Duodenal mucosa (tissue), 2 donors: ENCODE measurements around the gene MICAL2.

Source experiments
- H3K27ac ChIP-seq: one replicate; pipeline ENCODE4 v1.7.0; 2013; ENCODE audit warnings: low read depth, low read length
- H3K27me3 ChIP-seq, 2 donors: one replicate each; pipeline ENCODE4 v1.7.0; 2013; ENCODE audit warnings: low read length in 2 of 2, control low read depth in 1 of 2; ENCODE audit not compliant: insufficient read depth in 2 of 2, control insufficient read depth in 1 of 2
- H3K36me3 ChIP-seq, 2 donors: one replicate each; pipeline ENCODE4 v1.7.0; 2013; ENCODE audit warnings: low read length in 2 of 2, control low read depth in 1 of 2; ENCODE audit not compliant: insufficient read depth in 2 of 2, control insufficient read depth in 1 of 2
- H3K4me1 ChIP-seq, 2 donors: one replicate each; pipeline ENCODE4 v1.7.0; 2013; ENCODE audit warnings: low read length in 2 of 2, control low read depth in 1 of 2; ENCODE audit not compliant: insufficient read depth in 2 of 2, control insufficient read depth in 1 of 2
- H3K4me3 ChIP-seq, 2 donors: one replicate each; pipeline ENCODE4 v1.7.0; 2013; ENCODE audit warnings: low read length in 2 of 2, low read depth in 1 of 2
- H3K9ac ChIP-seq, 2 donors: one replicate each; pipeline ENCODE4 v1.7.0; 2013; ENCODE audit warnings: low read length in 2 of 2, low read depth in 1 of 2
- H3K9me3 ChIP-seq, 2 donors: one replicate each; pipeline ENCODE4 v1.7.0; 2013; ENCODE audit warnings: low read length in 2 of 2, control low read depth in 1 of 2; ENCODE audit not compliant: control insufficient read depth in 1 of 2

The MICAL2 gene

GRCh38 chr11:12100429-12100828 lies 10.0 kb upstream of the MICAL2 start:
- Histone ChIP-seq H3K4me3 (no peak overlapping the region), H3K27me3 (no peaks in the 10 kb centered on the region), H3K36me3 (no peaks in the 10 kb centered on the region), H3K4me1 (peaks cover 5 to 21% of the 10 kb centered on the region in 2 donors), H3K9me3 (no peaks in the 10 kb centered on the region), H3K9ac (no peak overlapping the region), H3K27ac (no peak overlapping the region)

GRCh38 chr11:12100841-12101242 lies 9.5 kb upstream of the MICAL2 start:
- H3K9me3 ChIP-seq = no peaks in the 10 kb centered on the region
- H3K4me1 ChIP-seq = peaks cover under 1 to 17% of the 10 kb centered on the region in 2 donors
- no peak overlapping the region for H3K9ac ChIP-seq
- H3K27ac ChIP-seq = no peak overlapping the region
- H3K27me3 ChIP-seq = no peaks in the 10 kb centered on the region
- no peak overlapping the region for H3K4me3 ChIP-seq
- H3K36me3 ChIP-seq = no peaks in the 10 kb centered on the region

DNA sequence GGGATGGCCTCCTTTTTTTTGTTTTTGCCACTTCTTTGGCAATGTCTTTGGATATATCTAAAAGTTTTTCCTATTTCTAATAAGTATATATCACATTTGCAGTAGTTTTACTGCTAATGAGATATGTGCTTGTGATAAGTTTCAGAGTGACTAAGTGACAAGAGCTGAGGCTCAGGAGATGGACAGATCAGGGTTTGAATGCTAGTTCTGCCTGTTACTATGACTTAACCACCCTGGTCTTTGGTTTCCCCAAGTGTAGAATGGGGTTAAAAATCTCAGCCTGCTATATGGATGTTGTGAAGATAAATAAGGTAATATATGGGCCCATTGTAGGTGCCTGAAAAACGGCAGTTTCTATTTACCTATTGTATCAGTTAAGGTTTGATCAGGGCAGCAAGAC lies 9.1 kb upstream of the MICAL2 start:
- H3K9ac ChIP-seq = no peak overlapping the region
- H3K4me3 ChIP-seq = no peak overlapping the region
- H3K9me3 ChIP-seq = no peaks in the 10 kb centered on the region
- peaks cover 0 to 14% of the 10 kb centered on the region in 2 donors for H3K4me1 ChIP-seq
- H3K27ac ChIP-seq = no peak overlapping the region
- H3K27me3 ChIP-seq = no peaks in the 10 kb centered on the region
- no peaks in the 10 kb centered on the region for H3K36me3 ChIP-seq

DNA sequence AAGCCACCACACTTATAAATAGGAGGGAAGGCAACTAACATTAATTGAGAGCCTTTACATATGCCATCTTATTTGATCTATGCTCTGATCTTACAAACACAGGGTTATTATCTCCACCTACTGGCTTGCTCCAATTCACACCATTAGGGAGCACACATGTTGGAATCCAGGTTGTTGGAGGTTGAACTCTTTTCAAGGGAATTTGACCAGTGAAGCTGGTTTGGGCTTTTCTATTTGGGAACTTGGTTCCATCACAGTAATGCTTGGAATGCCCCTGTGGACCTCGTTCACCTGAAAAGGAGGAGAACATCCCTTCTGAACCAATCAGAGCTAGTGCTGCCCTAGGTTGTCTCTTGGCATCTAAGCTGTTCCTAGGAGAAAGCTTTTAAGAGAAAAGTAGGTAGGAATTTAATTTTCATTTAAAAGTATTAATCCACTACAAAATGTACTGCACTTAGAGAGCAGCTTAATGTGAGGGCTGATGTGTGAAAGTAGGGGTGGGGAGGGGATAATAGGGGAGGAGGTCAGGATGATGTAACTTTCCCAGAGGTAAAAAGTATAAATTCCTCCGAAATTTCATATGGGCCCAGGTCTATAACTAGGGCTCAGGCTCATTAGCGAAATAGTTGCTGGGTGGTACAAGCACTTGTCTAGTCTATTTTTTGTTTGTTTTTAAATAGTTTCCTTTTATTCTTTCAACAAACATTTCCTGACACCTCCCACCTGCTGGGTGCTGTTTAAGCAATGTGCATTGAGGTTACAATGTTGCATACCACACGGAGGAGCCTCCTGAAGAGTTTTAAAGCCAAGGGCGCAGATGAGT lies 7.6 kb upstream of the MICAL2 start:
- Histone ChIP-seq H3K27ac (no peak overlapping the region), H3K27me3 (no peaks in the 10 kb centered on the region), H3K9me3 (no peaks in the 10 kb centered on the region), H3K4me1 (peaks cover 0 to 14% of the 10 kb centered on the region in 2 donors), H3K36me3 (no peaks in the 10 kb centered on the region), H3K9ac (no peak overlapping the region), H3K4me3 (no peak overlapping the region)

DNA sequence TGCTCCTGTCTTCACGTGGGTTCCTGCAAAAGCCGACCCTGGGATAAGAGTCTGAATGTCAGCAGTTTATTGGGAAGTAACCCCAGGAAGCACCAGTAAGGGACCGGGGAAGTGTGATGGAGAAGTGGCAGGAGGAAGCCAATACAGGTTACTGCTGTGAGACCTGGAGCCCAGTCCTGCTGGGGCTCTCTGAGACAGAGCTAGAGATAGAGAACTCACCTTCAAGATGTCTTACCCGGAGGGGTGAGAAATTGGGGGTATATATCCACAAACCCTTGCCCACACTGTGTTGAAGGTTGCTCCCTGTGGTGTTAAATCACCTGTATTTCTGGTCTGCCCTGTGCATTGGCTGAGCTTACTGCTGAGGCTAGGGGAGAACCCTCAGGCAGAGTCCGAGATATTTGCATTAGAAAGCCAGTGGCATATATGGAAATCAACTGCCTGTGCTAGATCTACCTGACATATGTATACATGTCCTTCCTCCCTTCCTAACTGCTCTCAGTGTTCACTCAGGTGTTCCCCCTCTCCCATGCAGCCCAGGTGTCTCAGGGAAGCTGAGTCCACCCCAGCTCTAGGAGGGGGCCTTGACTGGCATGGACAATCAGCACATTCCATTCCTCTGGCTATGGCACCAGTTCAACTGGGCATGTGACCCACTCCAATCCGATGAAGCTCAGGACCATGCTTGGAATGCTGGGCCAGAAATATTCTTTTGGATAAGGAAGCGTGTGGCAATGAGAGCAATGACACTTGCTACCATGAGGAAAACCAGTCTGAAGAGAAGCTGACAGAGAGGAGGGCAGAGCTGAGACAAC lies 6.8 kb upstream of the MICAL2 start:
- H3K36me3 ChIP-seq = no peaks in the 10 kb centered on the region
- no peak overlapping the region for H3K4me3 ChIP-seq
- H3K4me1 ChIP-seq = peaks cover 0 to 14% of the 10 kb centered on the region in 2 donors
- H3K27me3 ChIP-seq = no peaks in the 10 kb centered on the region
- no peaks in the 10 kb centered on the region for H3K9me3 ChIP-seq
- H3K27ac ChIP-seq = no peak overlapping the region
- no peak overlapping the region for H3K9ac ChIP-seq

DNA sequence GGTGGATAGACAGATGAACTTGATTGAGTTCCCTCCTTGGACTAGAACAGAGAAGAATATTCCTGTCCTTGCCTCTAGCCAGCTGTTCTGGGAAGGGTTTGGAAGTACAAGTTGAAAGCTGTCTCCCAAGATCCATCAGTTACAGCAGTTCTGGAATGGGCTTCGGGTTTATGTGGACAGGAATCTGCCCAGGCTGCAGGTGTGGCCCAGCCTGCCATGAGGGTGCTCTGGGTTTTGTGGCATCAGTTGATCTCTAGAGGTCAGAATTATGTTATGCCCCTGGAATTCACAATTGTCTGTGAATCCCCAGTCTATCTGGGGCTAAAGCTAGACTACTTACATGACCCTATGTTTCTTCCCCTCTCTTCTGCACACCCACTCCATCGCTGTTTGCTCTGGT lies 4.9 kb upstream of the MICAL2 start:
- H3K27ac ChIP-seq = no peak overlapping the region
- no peak overlapping the region for H3K4me3 ChIP-seq
- H3K4me1 ChIP-seq = peaks cover 10 to 24% of the 10 kb centered on the region in 2 donors
- H3K9ac ChIP-seq = no peak overlapping the region
- no peaks in the 10 kb centered on the region for H3K27me3 ChIP-seq
- no peaks in the 10 kb centered on the region for H3K9me3 ChIP-seq
- no peaks in the 10 kb centered on the region for H3K36me3 ChIP-seq

- Histone ChIP-seq H3K36me3 (no peaks in the 10 kb centered on the region), H3K4me3 (no peak overlapping the region), H3K9ac (no peak overlapping the region), H3K27ac (no peak overlapping the region), H3K27me3 (no peaks in the 10 kb centered on the region), H3K9me3 (no peaks in the 10 kb centered on the region), H3K4me1 (peaks cover 13 to 18% of the 10 kb centered on the region in 2 donors)
Measured at GRCh38 chr11:12106101-12106500, 4.3 kb upstream of the MICAL2 start.

DNA sequence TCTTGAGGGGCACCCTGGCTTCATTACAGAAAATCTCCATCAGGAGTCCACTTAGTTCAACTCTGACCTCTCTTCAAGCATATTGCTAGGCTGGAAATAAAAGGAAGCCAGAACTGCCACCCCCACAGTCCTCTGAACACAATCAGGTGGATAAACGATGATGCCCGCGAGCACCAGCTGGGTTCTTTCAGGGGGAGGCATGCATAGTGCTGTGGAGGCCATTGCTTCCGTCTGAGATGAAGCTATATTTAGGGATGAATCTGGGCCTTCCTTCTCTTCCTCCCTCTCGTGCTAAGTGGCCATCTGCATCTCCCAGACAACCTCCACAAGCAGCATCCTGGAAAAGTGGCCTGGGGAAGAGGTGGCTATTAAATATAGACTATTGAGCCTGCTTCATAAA lies 3.9 kb upstream of the MICAL2 start:
- no peak overlapping the region for H3K27ac ChIP-seq

DNA sequence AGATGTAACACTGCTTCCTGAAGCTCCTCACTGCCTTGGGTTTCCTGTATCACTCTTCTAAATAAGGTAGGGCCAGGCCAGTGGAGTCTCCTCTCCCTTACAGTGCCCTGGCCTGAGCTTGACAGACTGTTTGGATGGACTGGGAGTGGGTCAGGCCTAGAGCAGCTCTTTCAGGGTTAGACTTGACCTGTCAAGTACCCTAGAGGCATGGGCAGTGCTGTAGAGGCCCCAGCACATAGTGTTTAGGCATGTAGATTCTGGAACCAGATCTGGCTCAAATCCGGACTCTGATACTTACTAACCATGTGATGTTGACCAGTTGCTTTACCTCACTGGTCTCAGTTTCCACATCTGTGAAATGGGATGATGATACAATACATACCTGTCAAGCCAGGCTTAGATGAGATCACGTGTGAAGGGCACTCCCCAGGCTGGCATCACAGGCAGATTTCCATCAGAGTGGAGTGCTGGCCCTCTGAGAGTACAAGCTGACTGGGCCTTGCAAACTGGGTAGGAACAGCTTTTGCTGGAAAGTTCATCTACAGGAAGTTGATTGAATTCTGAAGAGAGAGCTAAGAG lies 1.4 kb upstream of the MICAL2 start:
- no peak overlapping the region for H3K4me3 ChIP-seq
- H3K27ac ChIP-seq = no peak overlapping the region
- H3K9me3 ChIP-seq = no peaks in the 10 kb centered on the region
- H3K36me3 ChIP-seq = no peaks in the 10 kb centered on the region
- H3K9ac ChIP-seq = no peak overlapping the region
- peaks cover 18 to 23% of the 10 kb centered on the region in 2 donors for H3K4me1 ChIP-seq
- H3K27me3 ChIP-seq = no peaks in the 10 kb centered on the region

More for the DNA sequence above, 3.9 kb upstream of the MICAL2 start:
- Histone ChIP-seq H3K4me3 (no peak overlapping the region), H3K9me3 (no peaks in the 10 kb centered on the region), H3K27me3 (no peaks in the 10 kb centered on the region), H3K4me1 (peaks cover 14 to 15% of the 10 kb centered on the region in 2 donors), H3K9ac (no peak overlapping the region), H3K36me3 (no peaks in the 10 kb centered on the region)
